Thyroid gland (tissue), 4 donors: ENCODE measurements around the gene ZNF136. TPM values are rescaled to one million over a fixed set of nuclear protein-coding genes. Genes with fewer than 3 reads are reported as not detected.

Source experiments
- DNase-seq, 2 donors: peaks; one replicate each; pipeline ENCODE4 v3.0.0-alpha.2; 2019
- H3K27ac ChIP-seq, 3 donors: fragments of 200-600 bp; sonication (generic); 1 replicate in 2 of 3; 2 replicates in 1 of 3; pipeline ENCODE4 v1.5.1; 2016 to 2019; ENCODE audit warnings: mild to moderate bottlenecking in 1 of 3, moderate library complexity in 1 of 3
- H3K27me3 ChIP-seq: fragments of 200-600 bp; sonication (generic); one replicate; pipeline ENCODE4 v1.5.1; 2019
- H3K36me3 ChIP-seq, 2 donors: fragments of 200-600 bp; sonication (generic); one replicate each; pipeline ENCODE4 v1.5.1; 2016 to 2019
- H3K4me1 ChIP-seq, 2 donors: fragments of 200-600 bp; sonication (generic); one replicate each; pipeline ENCODE4 v1.5.1; 2017 to 2019
- H3K4me3 ChIP-seq, 3 donors: fragments of 200-600 bp; sonication (generic); replicated peaks in 1 of 3; 1 replicate in 2 of 3; 2 replicates in 1 of 3; pipeline ENCODE4 v1.5.1; 2016; ENCODE audit warnings: mild to moderate bottlenecking in 1 of 3
- H3K9me3 ChIP-seq: fragments of 200-600 bp; sonication (generic); one replicate; pipeline ENCODE4 v1.5.1; 2017
- POLR2A ChIP-seq, 2 donors: fragments of 450-650 bp; IDR thresholded peaks; one replicate each; pipeline ENCODE4 v1.6.1; 2017; ENCODE audit warnings: antibody characterized with exemption in 2 of 2, mild to moderate bottlenecking in 2 of 2, moderate library complexity in 1 of 2
- WGBS, 2 donors: methylation state at CpG; one replicate each; pipeline ENCODE4 v1.1.5; 2017; 5-methylcytosine and 5-hydroxymethylcytosine counted together
- intact Hi-C: fragments of 100-400 bp; cut with DNase I; formaldehyde crosslinking; loops from one replicate; pipeline ENCODE4 v1.15.1; 2023
- total RNA-seq, 4 donors: library from RNA; depleted of rRNA; stranded (reverse); fragments of >200 nt; gene quantifications; one replicate each; pipeline ENCODE4 v1.2.3, GENCODE V29; 2016
- TF ChIP-seq, protein P1 (sequence below), 6 experiments: fragments of 200-600 bp in 3 of 6; fragments of 450-650 bp in 3 of 6; sonication (generic) in 3 of 6; IDR thresholded peaks; one replicate each; pipeline ENCODE4 v1.5.1; 2016 to 2019; ENCODE audit warnings: antibody characterized with exemption in 6 of 6, mild to moderate bottlenecking in 2 of 6, inconsistent platforms in 1 of 6, moderate library complexity in 1 of 6

ZNF136 gene
- total RNA-seq, 4 donors from 2014 or later: 17.6 to 30.2 (median 19.1) TPM

GRCh38 chr19:12237143-12237839 is 74.4 kb downstream of the ZNF136 start:
- no peak for TF ChIP-seq POLR2A (IDR thresholded peaks at IDR 0.05)
- TF ChIP-seq, protein P1, sequence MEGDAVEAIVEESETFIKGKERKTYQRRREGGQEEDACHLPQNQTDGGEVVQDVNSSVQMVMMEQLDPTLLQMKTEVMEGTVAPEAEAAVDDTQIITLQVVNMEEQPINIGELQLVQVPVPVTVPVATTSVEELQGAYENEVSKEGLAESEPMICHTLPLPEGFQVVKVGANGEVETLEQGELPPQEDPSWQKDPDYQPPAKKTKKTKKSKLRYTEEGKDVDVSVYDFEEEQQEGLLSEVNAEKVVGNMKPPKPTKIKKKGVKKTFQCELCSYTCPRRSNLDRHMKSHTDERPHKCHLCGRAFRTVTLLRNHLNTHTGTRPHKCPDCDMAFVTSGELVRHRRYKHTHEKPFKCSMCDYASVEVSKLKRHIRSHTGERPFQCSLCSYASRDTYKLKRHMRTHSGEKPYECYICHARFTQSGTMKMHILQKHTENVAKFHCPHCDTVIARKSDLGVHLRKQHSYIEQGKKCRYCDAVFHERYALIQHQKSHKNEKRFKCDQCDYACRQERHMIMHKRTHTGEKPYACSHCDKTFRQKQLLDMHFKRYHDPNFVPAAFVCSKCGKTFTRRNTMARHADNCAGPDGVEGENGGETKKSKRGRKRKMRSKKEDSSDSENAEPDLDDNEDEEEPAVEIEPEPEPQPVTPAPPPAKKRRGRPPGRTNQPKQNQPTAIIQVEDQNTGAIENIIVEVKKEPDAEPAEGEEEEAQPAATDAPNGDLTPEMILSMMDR (IDR thresholded peaks at IDR 0.05): no peak
- no peak overlapping the region for H3K4me3 ChIP-seq
- no peak for DNase-seq
- no peaks in the 10 kb centered on the region for H3K27me3 ChIP-seq
- WGBS, 2 donors: 96 to 97% methylated on average over 21 to 22 of the region's 37 CpGs
- no peaks in the 10 kb centered on the region for H3K9me3 ChIP-seq
- intact Hi-C loops: no loop called here
- no peaks in the 10 kb centered on the region for H3K4me1 ChIP-seq
- H3K27ac ChIP-seq: no peak overlapping the region
- H3K36me3 ChIP-seq: peaks cover 0 to 6% of the 10 kb centered on the region in 2 donors

Other genes with a start within 250 kb of the ZNF136 start
- 10 to 100 TPM; 10.9 to 23.1 (median 16.0) TPM for gene ZNF700, start 238.0 kb upstream of the ZNF136 start, total RNA-seq
- gene ZNF763, start 198.1 kb upstream of the ZNF136 start, total RNA-seq: 10 to 100 TPM in 2 of 4 donors, 1 to 10 TPM in 2; 7.4 to 14.4 (median 10.3) TPM
- 10 to 100 TPM in 3 of 4 donors, 1 to 10 TPM in 1; 8.9 to 21.8 (median 12.6) TPM for gene ZNF433, start 127.4 kb upstream of the ZNF136 start, total RNA-seq
- gene ZNF878, start 110.1 kb upstream of the ZNF136 start, total RNA-seq: under 1 TPM; 0.22 to 0.67 (median 0.33) TPM
- gene ZNF844, start 98.4 kb upstream of the ZNF136 start, total RNA-seq: 10 to 100 TPM; 16.4 to 25.6 (median 21.0) TPM
- gene ZNF20, start 22.7 kb upstream of the ZNF136 start, total RNA-seq: 1 to 10 TPM; 5.2 to 7.5 (median 6.2) TPM
- gene ZNF625, start 6.4 kb upstream of the ZNF136 start, total RNA-seq: 10 to 100 TPM in 3 of 4 donors, 1 to 10 TPM in 1; 5.5 to 12.2 (median 11.5) TPM
- 10 to 100 TPM; 13.7 to 24.6 (median 19.2) TPM for gene ZNF44, start 131.8 kb downstream of the ZNF136 start, total RNA-seq
- gene ZNF563, start 170.5 kb downstream of the ZNF136 start, total RNA-seq: 10 to 100 TPM in 3 of 4 donors, 1 to 10 TPM in 1; 9.9 to 13.7 (median 11.7) TPM
- gene ZNF442, start 202.6 kb downstream of the ZNF136 start, total RNA-seq: 1 to 10 TPM; 3.4 to 6.3 (median 4.3) TPM
- gene ZNF799, start 238.2 kb downstream of the ZNF136 start, total RNA-seq: 1 to 10 TPM; 4.1 to 7.7 (median 5.8) TPM